Measurements from ENCODE around the gene NUDT1.

The NUDT1 gene

GRCh38 chr7:2220506-2220905, 21.5 kb upstream of the NUDT1 start:
- TF ChIP-seq PAX5 (IDR thresholded peaks at IDR 0.05; ENCODE audit: insufficient read depth, low read length, severe bottlenecking) (no peak), SPI1 (IDR thresholded peaks at IDR 0.05; ENCODE audit: low read depth, low read length) (no peak), POLR2AphosphoS5 (IDR thresholded peaks at IDR 0.05; ENCODE audit: low read depth, low read length) (no peak), POLR2A (IDR thresholded peaks at IDR 0.05; ENCODE audit: low read depth, low read length) (no peak), POU2F2 (IDR thresholded peaks at IDR 0.05; ENCODE audit: low read depth, low read length) (no peak), TAF1 (IDR thresholded peaks at IDR 0.05; ENCODE audit: low read depth, low read length) (no peak)
- DNase-seq (ENCODE audit: insufficient read length, low spot score), result no peak
- no peak for FAIRE-seq

GRCh38 chr7:2220954-2221353, 21.1 kb upstream of the NUDT1 start:
- DNase-seq (ENCODE audit: insufficient read length, low spot score) (no peak), FAIRE-seq (no peak)
- TF ChIP-seq POU2F2 (IDR thresholded peaks at IDR 0.05; ENCODE audit: low read depth, low read length), result no peak

- TF ChIP-seq TAF1 (IDR thresholded peaks at IDR 0.05; ENCODE audit: low read depth, low read length) (no peak), POU2F2 (IDR thresholded peaks at IDR 0.05; ENCODE audit: low read depth, low read length) (no peak), PAX5 (IDR thresholded peaks at IDR 0.05; ENCODE audit: insufficient read depth, low read length, severe bottlenecking) (no peak), SPI1 (IDR thresholded peaks at IDR 0.05; ENCODE audit: low read depth, low read length) (no peak), POLR2A (IDR thresholded peaks at IDR 0.05; ENCODE audit: low read depth, low read length) (no peak), POLR2AphosphoS5 (IDR thresholded peaks at IDR 0.05; ENCODE audit: low read depth, low read length) (no peak)
- DNase-seq (ENCODE audit: insufficient read length, low spot score) (no peak), FAIRE-seq (no peak)
Observed at GRCh38 chr7:2222516-2222915, 19.5 kb upstream of the NUDT1 start.

GRCh38 chr7:2223321-2223720, 18.7 kb upstream of the NUDT1 start:
- FAIRE-seq, result no peak
- TF ChIP-seq SPI1 (IDR thresholded peaks at IDR 0.05; ENCODE audit: low read depth, low read length) (no peak), POU2F2 (IDR thresholded peaks at IDR 0.05; ENCODE audit: low read depth, low read length) (no peak), POLR2AphosphoS5 (IDR thresholded peaks at IDR 0.05; ENCODE audit: low read depth, low read length) (no peak)

GRCh38 chr7:2224491-2224928, 17.5 kb upstream of the NUDT1 start:
- no peak for DNase-seq (ENCODE audit: insufficient read length, low spot score)
- FAIRE-seq, result no peak
- TF ChIP-seq POU2F2 (IDR thresholded peaks at IDR 0.05; ENCODE audit: low read depth, low read length) (no peak), POLR2AphosphoS5 (IDR thresholded peaks at IDR 0.05; ENCODE audit: low read depth, low read length) (no peak), PAX5 (IDR thresholded peaks at IDR 0.05; ENCODE audit: insufficient read depth, low read length, severe bottlenecking) (no peak), SPI1 (IDR thresholded peaks at IDR 0.05; ENCODE audit: low read depth, low read length) (no peak), POLR2A (IDR thresholded peaks at IDR 0.05; ENCODE audit: low read depth, low read length) (no peak), TAF1 (IDR thresholded peaks at IDR 0.05; ENCODE audit: low read depth, low read length) (no peak)

More at GRCh38 chr7:2223321-2223720, 18.7 kb upstream of the NUDT1 start:
- DNase-seq (ENCODE audit: insufficient read length, low spot score), result no peak

GRCh38 chr7:2224934-2225333, 17.1 kb upstream of the NUDT1 start:
- no peak for TF ChIP-seq TAF1 (IDR thresholded peaks at IDR 0.05; ENCODE audit: low read depth, low read length)
- no peak for TF ChIP-seq SPI1 (IDR thresholded peaks at IDR 0.05; ENCODE audit: low read depth, low read length)
- no peak for TF ChIP-seq POLR2AphosphoS5 (IDR thresholded peaks at IDR 0.05; ENCODE audit: low read depth, low read length)
- TF ChIP-seq POLR2A (IDR thresholded peaks at IDR 0.05; ENCODE audit: low read depth, low read length), result no peak
- no peak for TF ChIP-seq POU2F2 (IDR thresholded peaks at IDR 0.05; ENCODE audit: low read depth, low read length)
- TF ChIP-seq PAX5 (IDR thresholded peaks at IDR 0.05; ENCODE audit: insufficient read depth, low read length, severe bottlenecking), result no peak
- no peak for FAIRE-seq

GRCh38 chr7:2225336-2225735, 16.7 kb upstream of the NUDT1 start:
- FAIRE-seq (no peak), DNase-seq (ENCODE audit: insufficient read length, low spot score) (no peak)
- TF ChIP-seq POLR2AphosphoS5 (IDR thresholded peaks at IDR 0.05; ENCODE audit: low read depth, low read length) (no peak), TAF1 (IDR thresholded peaks at IDR 0.05; ENCODE audit: low read depth, low read length) (no peak), SPI1 (IDR thresholded peaks at IDR 0.05; ENCODE audit: low read depth, low read length) (no peak), PAX5 (IDR thresholded peaks at IDR 0.05; ENCODE audit: insufficient read depth, low read length, severe bottlenecking) (no peak), POU2F2 (IDR thresholded peaks at IDR 0.05; ENCODE audit: low read depth, low read length) (no peak), POLR2A (IDR thresholded peaks at IDR 0.05; ENCODE audit: low read depth, low read length) (no peak)

More at GRCh38 chr7:2224934-2225333, 17.1 kb upstream of the NUDT1 start:
- no peak for DNase-seq (ENCODE audit: insufficient read length, low spot score)

GRCh38 chr7:2225830-2226229, 16.2 kb upstream of the NUDT1 start:
- DNase-seq (ENCODE audit: insufficient read length, low spot score) (no peak), FAIRE-seq (no peak)
- TF ChIP-seq POLR2A (IDR thresholded peaks at IDR 0.05; ENCODE audit: low read depth, low read length) (no peak), TAF1 (IDR thresholded peaks at IDR 0.05; ENCODE audit: low read depth, low read length) (no peak), PAX5 (IDR thresholded peaks at IDR 0.05; ENCODE audit: insufficient read depth, low read length, severe bottlenecking) (no peak), POLR2AphosphoS5 (IDR thresholded peaks at IDR 0.05; ENCODE audit: low read depth, low read length) (no peak), POU2F2 (IDR thresholded peaks at IDR 0.05; ENCODE audit: low read depth, low read length) (no peak), SPI1 (IDR thresholded peaks at IDR 0.05; ENCODE audit: low read depth, low read length) (no peak)

GRCh38 chr7:2227699-2228098, 14.3 kb upstream of the NUDT1 start:
- no peak for TF ChIP-seq POU2F2 (IDR thresholded peaks at IDR 0.05; ENCODE audit: low read depth, low read length)
- no peak for TF ChIP-seq POLR2A (IDR thresholded peaks at IDR 0.05; ENCODE audit: low read depth, low read length)
- TF ChIP-seq TAF1 (IDR thresholded peaks at IDR 0.05; ENCODE audit: low read depth, low read length), result no peak
- no peak for TF ChIP-seq PAX5 (IDR thresholded peaks at IDR 0.05; ENCODE audit: insufficient read depth, low read length, severe bottlenecking)
- TF ChIP-seq SPI1 (IDR thresholded peaks at IDR 0.05; ENCODE audit: low read depth, low read length), result no peak
- TF ChIP-seq POLR2AphosphoS5 (IDR thresholded peaks at IDR 0.05; ENCODE audit: low read depth, low read length), result no peak
- FAIRE-seq (no peak), DNase-seq (ENCODE audit: insufficient read length, low spot score) (no peak)

GRCh38 chr7:2228921-2229320, 13.1 kb upstream of the NUDT1 start:
- DNase-seq (ENCODE audit: insufficient read length, low spot score) (no peak), FAIRE-seq (no peak)
- TF ChIP-seq POLR2AphosphoS5 (IDR thresholded peaks at IDR 0.05; ENCODE audit: low read depth, low read length) (no peak), SPI1 (IDR thresholded peaks at IDR 0.05; ENCODE audit: low read depth, low read length) (no peak), PAX5 (IDR thresholded peaks at IDR 0.05; ENCODE audit: insufficient read depth, low read length, severe bottlenecking) (no peak), TAF1 (IDR thresholded peaks at IDR 0.05; ENCODE audit: low read depth, low read length) (no peak), POLR2A (IDR thresholded peaks at IDR 0.05; ENCODE audit: low read depth, low read length) (no peak), POU2F2 (IDR thresholded peaks at IDR 0.05; ENCODE audit: low read depth, low read length) (no peak)

Data from GM12891 (cell line).